GM21528 (cell line): Measurements from ENCODE around the gene STAT3.

Experiments
- ATAC-seq: cut with Tn5 transposase; IDR thresholded peaks from one replicate; pipeline ENCODE4 v1.9.1; 2021; ENCODE audit warnings: mild to moderate bottlenecking, moderate library complexity; ENCODE audit not compliant: unreplicated experiment, low FRiP score

STAT3 gene

GRCh38 chr17:42282478-42283080 lies 105.7 kb downstream of the STAT3 start:
- no peak for ATAC-seq

- ATAC-seq: no peak
Measured at GRCh38 chr17:42281571-42282096, 106.6 kb downstream of the STAT3 start.

GRCh38 chr17:42279776-42280630 lies 108.2 kb downstream of the STAT3 start:
- ATAC-seq: no peak

- ATAC-seq: no peak
Measured at GRCh38 chr17:42277342-42277712, 110.9 kb downstream of the STAT3 start.

GRCh38 chr17:42276609-42277341 lies 111.5 kb downstream of the STAT3 start:
- no peak for ATAC-seq

GRCh38 chr17:42276359-42276608 lies 112.0 kb downstream of the STAT3 start, which contains the start of gene STAT5B:
Gene STAT5B, minus strand, starts transcription at chr17:42276391. Its CDS starts 44,264 bp downstream, at chr17:42232127.
- no peak for ATAC-seq

- no peak for ATAC-seq
Measured at GRCh38 chr17:42275527-42276358, 112.5 kb downstream of the STAT3 start.

GRCh38 chr17:42274812-42275526 lies 113.3 kb downstream of the STAT3 start:
- no peak for ATAC-seq

- ATAC-seq: no peak
Measured at GRCh38 chr17:42274253-42274542, 114.0 kb downstream of the STAT3 start.

GRCh38 chr17:42273474-42274252 lies 114.6 kb downstream of the STAT3 start:
- no peak for ATAC-seq

- no peak for ATAC-seq
Measured at GRCh38 chr17:42272162-42272907, 115.9 kb downstream of the STAT3 start.

- ATAC-seq: no peak
Measured at GRCh38 chr17:42271779-42272035, 116.5 kb downstream of the STAT3 start.

GRCh38 chr17:42271006-42271778 lies 117.0 kb downstream of the STAT3 start:
- no peak for ATAC-seq

- no peak for ATAC-seq
Measured at GRCh38 chr17:42270596-42270995, 117.6 kb downstream of the STAT3 start.

- ATAC-seq: no peak
Measured at GRCh38 chr17:42270170-42270535, 118.1 kb downstream of the STAT3 start.

- ATAC-seq: no peak
Measured at GRCh38 chr17:42268236-42268635, 120.0 kb downstream of the STAT3 start.

- no peak for ATAC-seq
Measured at GRCh38 chr17:42266918-42267766, 121.1 kb downstream of the STAT3 start.
